Measurements from ENCODE around the gene NRN1L.

DNA sequence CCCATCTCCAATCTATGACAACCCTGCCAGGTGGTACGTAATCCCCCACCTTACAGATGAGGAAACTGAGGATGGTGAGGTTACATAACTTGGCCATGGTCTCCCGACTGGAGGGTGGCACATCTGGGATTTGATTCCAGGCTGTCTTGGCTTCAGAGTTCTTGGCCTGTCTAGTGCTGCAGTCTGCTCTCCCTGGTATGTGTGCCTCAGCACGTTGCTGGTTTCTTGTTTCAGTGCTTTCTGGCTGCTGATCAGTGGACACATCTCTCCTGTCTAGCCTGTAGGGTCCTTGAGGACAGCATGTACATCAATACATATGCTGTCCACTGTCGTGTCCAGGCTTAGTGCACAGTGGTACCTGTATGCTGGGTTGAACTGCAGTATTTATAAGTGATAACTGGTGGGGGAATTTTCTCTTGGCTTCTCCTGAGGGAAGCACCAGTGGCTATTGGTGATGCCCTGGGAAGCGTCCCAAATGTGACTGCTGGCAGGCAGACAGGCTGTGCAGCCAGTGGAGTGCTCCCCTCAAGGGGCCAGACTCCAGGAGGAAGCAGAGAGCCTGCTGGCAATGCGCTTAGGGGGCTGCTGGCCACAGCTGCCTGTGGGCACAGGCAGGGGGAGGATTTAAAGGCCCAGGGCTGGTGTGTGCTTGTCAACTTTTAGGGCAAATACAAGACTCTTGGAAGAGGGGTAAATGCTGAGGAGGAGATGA, 32.6 kb downstream of the NRN1L start:
- TF ChIP-seq EP300 (IDR thresholded peaks at IDR 0.05) = no peak
- TF ChIP-seq, protein P1, sequence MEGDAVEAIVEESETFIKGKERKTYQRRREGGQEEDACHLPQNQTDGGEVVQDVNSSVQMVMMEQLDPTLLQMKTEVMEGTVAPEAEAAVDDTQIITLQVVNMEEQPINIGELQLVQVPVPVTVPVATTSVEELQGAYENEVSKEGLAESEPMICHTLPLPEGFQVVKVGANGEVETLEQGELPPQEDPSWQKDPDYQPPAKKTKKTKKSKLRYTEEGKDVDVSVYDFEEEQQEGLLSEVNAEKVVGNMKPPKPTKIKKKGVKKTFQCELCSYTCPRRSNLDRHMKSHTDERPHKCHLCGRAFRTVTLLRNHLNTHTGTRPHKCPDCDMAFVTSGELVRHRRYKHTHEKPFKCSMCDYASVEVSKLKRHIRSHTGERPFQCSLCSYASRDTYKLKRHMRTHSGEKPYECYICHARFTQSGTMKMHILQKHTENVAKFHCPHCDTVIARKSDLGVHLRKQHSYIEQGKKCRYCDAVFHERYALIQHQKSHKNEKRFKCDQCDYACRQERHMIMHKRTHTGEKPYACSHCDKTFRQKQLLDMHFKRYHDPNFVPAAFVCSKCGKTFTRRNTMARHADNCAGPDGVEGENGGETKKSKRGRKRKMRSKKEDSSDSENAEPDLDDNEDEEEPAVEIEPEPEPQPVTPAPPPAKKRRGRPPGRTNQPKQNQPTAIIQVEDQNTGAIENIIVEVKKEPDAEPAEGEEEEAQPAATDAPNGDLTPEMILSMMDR (IDR thresholded peaks at IDR 0.05) = no peak

All from esophagus muscularis mucosa (tissue), 3 donors.